Motor neuron (in vitro differentiated cells): ENCODE data around the gene DCHS1. TPM values are rescaled to one million over a fixed set of nuclear protein-coding genes. Genes with fewer than 3 reads are reported as not detected.

Experiments used
- ATAC-seq, 8 experiments: fragments of 200-7000 bp; cut with Tn5 transposase; replicated peaks in 6 of 8; 2 replicates each; pipeline ENCODE4 v1.8.0; 2021; ENCODE audit warnings: mild to moderate bottlenecking in 8 of 8, moderate library complexity in 8 of 8
- H3K27ac ChIP-seq, 2 donors: fragments of 250-450 bp; sonication (Bioruptor Pico); 2 replicates each; pipeline ENCODE4 v1.9.0; 2021; ENCODE audit warnings: antibody characterized with exemption in 2 of 2, mild to moderate bottlenecking in 2 of 2, moderate library complexity in 1 of 2
- H3K4me1 ChIP-seq, 2 donors: fragments of 250-450 bp; sonication (Bioruptor Pico); replicated peaks in 1 of 2; 2 replicates each; pipeline ENCODE4 v1.6.1; 2021; ENCODE audit warnings: antibody characterized with exemption in 2 of 2, mild to moderate bottlenecking in 2 of 2, moderate library complexity in 1 of 2
- H3K4me3 ChIP-seq, 5 donors: fragments of 250-450 bp; sonication (Bioruptor Pico); 2 replicates each; pipeline ENCODE4 v1.9.0; 2021; ENCODE audit warnings: antibody characterized with exemption in 5 of 5, mild to moderate bottlenecking in 5 of 5, moderate library complexity in 4 of 5
- WGBS, 10 experiments: fragments of 450-650 bp; shearing (Covaris generic); methylation state at CpG; one replicate each; pipeline ENCODE4 v1.0.0; 2022; 5-methylcytosine and 5-hydroxymethylcytosine counted together
- in situ Hi-C, 9 experiments: fragments of 400-800 bp; cut with MboI; loops; one replicate each; pipeline ENCODE4 v1.15.0; 2021; ENCODE audit warnings: low sequenced_read_pairs in 9 of 9, low pct_unique_long_range_greater_than_20kb in 2 of 9; ENCODE audit not compliant: unreplicated experiment in 9 of 9
- total RNA-seq, 8 experiments: library from RNA; unstranded; fragments of 300-600 nt; gene quantifications; 2 replicates each; pipeline versions ENCODE4 v1.2.3 to v1.2.4, GENCODE V29; 2022

The DCHS1 gene
- total RNA-seq, 8 experiments from 2014 or later, result 3.9 to 45.4 (median 24.3) TPM

DNA sequence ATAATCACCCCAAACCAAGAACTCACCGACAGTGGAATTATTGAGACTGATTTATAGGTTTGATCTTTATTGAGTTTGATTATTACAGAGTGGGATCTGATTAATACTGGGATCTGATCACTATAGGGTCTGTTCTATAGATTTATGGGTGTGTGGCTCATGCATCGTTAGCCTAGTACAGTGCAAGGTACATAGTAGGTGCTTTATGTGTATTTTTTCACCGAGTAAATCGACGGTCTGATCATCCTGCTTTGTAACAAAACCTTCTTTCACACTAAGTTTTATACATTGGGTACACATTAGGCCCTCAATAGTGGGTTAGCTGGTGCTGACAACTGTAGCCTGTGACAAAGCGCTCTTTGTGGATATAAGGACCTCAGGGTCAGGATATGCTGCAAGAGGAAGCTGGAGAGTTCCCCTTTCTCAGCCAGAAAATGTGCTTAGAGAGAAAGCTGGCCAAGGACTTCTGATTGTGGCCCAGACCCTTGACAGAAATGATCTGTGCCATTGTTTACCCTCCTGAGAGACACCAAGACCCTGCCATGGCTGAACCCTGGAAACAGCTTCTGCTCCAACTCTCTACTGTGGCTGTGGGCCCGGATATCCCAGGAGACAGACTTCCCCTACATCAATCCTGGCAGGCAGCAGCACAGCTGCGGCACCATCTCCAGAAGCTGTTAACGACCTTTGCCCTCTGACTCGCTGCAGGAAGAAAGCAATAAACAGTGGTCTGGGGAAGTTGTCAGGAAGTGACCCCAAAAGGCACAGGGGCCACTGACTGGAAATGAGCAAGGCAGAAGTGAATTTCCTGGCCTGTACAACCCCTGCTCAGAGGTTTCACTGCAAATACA, 20.3 kb downstream of the DCHS1 start:
- WGBS, 10 experiments, result 0 to 89% (median 60%) methylated on average over 1 to 9 of the region's 10 CpGs; no CpG with 5 or more reads in 2 of the 10 experiments
- peak in 5 of 8 experiments; percentile 80 to 91 (median 89) for ATAC-seq

DNA sequence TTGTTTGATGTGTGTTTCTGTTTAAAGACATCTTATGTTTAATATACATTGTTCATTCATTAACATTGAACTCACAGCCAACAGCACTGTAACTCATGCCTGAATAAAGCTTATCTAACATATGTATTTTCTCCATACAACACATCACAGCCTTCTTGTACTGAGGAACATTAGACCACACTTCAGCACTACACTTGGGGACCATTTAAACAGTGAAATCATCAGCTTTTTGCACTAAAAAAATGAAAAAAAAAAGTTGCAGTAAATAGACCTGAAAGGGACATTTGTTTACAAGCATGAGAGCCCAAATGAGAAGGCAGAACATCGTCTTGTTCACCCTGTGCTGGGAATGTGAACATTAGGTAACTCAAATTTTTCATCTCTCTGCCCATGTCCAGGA, 21.1 kb downstream of the DCHS1 start:
- in situ Hi-C loops, result no loop called here
- no peak overlapping the region for H3K27ac ChIP-seq
- H3K4me1 ChIP-seq, result peaks cover 22 to 35% of the 10 kb centered on the region in 2 donors
- 0 to 100% (median 83%) methylated on average over 1 of the region's 1 CpG; no CpG with 5 or more reads in 1 of the 10 experiments for WGBS, 10 experiments
- no peak for ATAC-seq
- no peak overlapping the region for H3K4me3 ChIP-seq

More for the DNA sequence above, 20.3 kb downstream of the DCHS1 start:
- in situ Hi-C loops, result no loop called here
- no peak overlapping the region for H3K4me3 ChIP-seq
- peaks cover 22 to 35% of the 10 kb centered on the region in 2 donors for H3K4me1 ChIP-seq
- peak overlapping the region; percentile 33 to 51 for H3K27ac ChIP-seq

DNA sequence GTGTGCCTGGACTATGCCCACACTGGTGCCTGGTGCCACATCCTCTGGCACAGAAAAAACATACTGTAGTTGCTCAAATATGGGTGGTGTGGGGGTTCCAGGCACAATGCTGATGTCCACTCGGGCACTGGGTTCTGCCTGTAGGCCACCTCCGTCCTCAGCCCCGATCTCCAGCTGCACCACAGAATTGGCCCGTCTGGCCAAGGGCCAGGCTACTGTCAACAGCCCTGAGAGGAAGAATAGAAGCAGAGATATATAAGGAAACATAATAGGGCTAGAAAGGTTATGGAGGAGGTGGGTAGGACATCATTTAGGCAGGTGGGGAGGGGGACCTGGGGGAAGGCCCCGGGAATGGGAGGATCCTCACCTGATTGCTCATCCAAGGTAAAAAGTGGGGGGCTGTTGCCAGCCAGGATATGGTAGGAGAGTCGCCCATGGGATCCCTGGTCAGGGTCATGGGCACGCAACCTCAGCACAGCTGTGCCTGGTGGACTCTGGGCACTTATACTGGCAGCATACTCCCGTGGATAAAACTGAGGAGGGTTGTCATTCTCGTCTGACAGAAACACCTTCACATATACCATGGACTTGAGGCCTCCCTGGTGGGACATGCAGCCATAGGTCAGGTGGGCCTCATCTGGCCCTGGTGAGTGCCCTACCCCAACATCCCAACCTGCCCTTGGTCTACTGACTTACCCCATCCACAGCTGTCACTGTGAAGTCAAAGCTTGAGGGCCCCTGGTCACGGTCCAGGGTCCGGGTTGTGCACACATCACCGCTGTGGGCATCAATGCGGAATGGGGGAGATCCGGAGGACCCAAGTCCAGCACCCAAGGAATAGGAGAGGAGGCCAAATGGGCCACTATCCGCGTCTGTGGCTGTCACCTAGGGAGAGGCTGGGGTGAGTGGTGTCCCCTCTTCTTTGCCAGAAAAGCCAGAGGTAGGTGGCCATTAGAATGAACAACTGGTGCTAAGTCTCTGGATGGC, 21.9 kb downstream of the DCHS1 start:
- no peak overlapping the region for H3K4me3 ChIP-seq
- in situ Hi-C loops, result no loop called here
- WGBS, 10 experiments, result 80 to 100% (median 95%) methylated on average over 1 to 7 of the region's 16 CpGs; no CpG with 5 or more reads in 2 of the 10 experiments
- ATAC-seq, result no peak
- no peak overlapping the region for H3K27ac ChIP-seq
- peaks cover 22 to 30% of the 10 kb centered on the region in 2 donors for H3K4me1 ChIP-seq

DNA sequence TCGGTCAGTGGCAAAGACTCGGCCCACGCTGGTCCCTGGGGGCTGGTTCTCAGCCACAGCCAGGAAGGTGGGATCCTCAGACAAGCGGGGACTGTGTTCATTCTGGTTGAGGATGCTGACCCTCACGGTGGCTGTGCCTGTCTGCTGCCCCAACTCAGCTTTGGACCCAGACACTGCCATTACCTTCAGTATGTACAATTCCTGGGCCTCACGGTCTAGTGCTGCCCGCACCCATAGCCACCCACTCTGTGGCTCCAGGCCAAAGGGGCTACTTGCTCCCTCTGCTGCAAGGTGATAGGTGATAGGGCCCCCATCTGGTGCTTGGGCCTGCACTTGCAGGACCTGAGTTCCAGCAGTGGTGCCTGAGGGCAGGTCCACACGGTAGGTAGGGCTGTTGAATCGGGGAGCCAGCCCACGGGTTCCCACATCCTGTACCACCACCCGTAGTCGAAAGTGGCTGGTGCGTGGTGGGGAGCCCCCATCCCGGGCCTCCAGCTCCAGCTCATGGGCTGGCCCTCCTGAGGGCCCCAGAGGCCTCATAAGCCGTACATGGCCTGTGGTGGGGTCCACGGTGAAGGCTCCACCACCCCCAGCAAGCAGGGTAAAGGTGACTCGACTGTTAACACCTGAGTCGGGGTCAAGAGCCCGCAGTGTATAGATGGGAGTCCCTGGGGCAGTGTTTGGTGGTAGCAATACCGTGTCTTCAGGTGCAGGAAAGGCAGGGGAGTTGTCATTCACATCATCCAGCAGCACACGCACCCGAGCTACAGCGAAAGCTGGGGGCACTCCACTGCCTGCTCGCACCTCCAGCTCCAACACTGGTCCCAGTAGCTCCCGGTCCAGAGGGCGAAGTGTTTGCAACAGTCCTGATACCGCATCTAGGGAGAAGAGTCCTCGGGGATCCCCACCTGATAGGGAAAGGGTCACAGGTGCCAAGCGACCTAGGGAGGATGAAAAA, 23.2 kb downstream of the DCHS1 start:
- in situ Hi-C loops, result no loop called here
- Histone ChIP-seq H3K27ac (no peak overlapping the region), H3K4me3 (no peak overlapping the region), H3K4me1 (peaks cover 18 to 26% of the 10 kb centered on the region in 2 donors)
- 60 to 93% (median 87%) methylated on average over 1 to 11 of the region's 29 CpGs; no CpG with 5 or more reads in 2 of the 10 experiments for WGBS, 10 experiments
- no peak for ATAC-seq

DNA sequence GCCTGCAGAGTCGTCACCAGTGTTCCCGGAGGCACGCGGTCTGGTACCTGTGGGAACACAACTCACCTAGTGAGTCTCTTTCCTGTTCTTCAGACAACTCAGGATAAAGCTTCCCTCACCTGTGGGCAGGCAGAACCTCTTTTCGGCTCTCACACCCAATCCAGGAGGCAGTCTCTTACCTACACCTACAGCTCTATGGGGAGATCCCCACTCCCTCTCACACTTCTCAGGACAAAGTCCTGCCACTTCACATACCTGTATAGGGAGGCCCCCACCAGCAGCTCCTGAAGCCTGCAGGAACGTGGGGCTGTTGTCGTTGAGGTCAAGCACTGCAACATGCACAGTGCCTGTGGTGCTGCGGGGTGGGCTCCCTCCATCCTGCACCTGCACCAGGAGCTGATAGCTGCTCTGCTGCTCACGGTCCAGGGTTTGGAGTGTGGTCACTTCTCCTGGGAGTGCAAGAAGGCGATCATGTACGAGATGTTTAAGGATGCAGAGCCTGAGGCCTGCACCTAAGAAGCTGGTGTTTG, 24.2 kb downstream of the DCHS1 start:
- 89 to 100% (median 100%) methylated on average over 1 to 4 of the region's 11 CpGs; no CpG with 5 or more reads in 5 of the 10 experiments for WGBS, 10 experiments
- ATAC-seq, result no peak
- H3K27ac ChIP-seq, result no peak overlapping the region
- no peak overlapping the region for H3K4me3 ChIP-seq
- peaks cover 16 to 19% of the 10 kb centered on the region in 2 donors for H3K4me1 ChIP-seq
- in situ Hi-C loops, result no loop called here

DNA sequence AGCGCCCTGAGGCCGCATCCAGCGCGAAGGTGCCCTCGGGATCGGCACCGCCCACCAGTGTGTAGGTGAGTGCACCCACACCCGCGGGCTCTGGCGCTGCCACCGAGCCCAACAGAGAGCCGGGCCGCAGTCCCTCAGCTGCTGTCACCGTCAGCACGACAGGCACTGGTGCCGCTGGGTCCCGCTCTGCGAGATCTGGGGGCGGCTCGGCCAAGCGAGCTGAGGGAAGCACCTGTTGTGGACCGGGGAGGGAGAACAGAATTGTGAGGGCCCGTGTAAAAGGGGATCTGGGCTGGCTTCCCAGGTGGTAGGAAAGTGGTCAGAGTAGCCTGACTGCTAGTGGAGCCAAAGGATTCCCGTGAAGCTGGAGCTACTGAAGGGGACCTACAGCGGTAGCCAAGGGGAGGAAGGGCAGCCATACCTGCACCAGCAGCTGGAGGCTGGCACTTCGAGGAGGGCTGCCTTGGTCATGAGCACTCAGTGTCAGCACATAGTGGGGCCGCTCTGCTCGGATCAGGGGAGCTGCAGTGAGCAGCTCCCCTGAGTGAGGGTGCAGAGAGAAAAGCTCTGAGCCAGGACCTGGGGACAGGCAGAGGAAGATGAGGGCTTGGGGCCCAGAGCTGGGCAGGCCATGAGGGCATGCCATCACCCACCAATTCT, 24.8 kb downstream of the DCHS1 start:
- 60 to 100% (median 99%) methylated on average over 1 to 22 of the region's 28 CpGs; no CpG with 5 or more reads in 3 of the 10 experiments for WGBS, 10 experiments
- Histone ChIP-seq H3K4me3 (no peak overlapping the region), H3K27ac (no peak overlapping the region), H3K4me1 (peaks cover 9 to 12% of the 10 kb centered on the region in 2 donors)
- ATAC-seq, result no peak
- in situ Hi-C loops, result no loop called here

DNA sequence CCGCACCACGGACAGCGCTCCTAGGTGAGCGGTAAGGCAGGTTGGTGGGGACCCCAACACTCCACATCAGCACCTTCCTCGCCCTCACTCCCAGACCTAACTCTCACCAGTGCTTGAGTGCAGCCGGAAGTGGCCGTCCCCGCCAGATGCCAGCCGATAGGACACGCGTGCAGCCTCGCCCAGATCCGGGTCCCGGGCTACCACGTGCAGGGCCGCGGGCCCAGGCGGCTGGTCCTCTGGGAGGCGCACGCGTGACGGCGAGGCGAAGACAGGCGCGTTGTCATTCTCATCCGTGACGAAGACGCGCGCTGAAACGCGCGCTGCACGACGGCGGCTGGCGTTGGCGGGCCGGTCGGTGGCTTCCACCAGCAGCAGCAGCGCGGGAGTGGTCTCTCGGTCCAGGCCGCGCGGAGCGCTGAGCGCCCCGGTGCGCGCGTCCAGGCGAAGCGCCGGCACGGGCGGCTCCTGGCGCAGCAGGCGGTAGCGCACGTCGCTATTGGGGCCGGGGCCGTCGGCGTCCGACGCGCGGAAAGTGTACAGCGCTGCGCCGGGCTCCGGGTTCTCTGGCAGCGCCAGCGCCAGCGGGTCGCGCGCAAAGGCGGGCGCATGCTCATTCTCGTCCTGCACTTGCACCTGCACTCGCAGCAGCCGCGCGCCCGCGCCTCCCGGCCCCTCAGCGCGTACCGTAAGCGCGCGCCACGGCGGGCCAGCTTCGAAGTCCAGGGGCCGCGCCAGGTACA, 25.5 kb downstream of the DCHS1 start:
- ATAC-seq, result no peak
- Histone ChIP-seq H3K27ac (no peak overlapping the region), H3K4me1 (peaks cover 3 to 5% of the 10 kb centered on the region in 2 donors), H3K4me3 (no peak overlapping the region)
- in situ Hi-C loops, result no loop called here
- WGBS, 10 experiments, result 76 to 99% (median 94%) methylated on average over 9 to 26 of the region's 102 CpGs; no CpG with 5 or more reads in 3 of the 10 experiments

DNA sequence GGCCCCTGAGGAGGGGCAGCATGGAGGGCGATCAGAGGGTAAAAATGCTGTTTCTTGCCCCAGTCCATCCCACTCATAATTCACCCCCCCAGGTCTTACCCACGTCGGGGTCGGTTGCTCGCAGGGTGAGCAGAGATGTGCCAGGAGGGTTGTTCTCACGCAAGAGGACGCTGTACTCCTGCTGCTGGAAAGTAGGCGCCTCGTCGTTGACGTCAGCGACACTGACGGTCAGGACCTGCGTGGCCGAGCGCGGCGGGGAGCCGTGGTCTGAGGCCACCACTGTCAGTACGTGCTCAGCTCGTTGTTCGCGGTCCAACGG, 26.1 kb downstream of the DCHS1 start:
- WGBS, 10 experiments, result 73 to 90% (median 80%) methylated on average over 1 to 3 of the region's 24 CpGs; no CpG with 5 or more reads in 7 of the 10 experiments

DNA sequence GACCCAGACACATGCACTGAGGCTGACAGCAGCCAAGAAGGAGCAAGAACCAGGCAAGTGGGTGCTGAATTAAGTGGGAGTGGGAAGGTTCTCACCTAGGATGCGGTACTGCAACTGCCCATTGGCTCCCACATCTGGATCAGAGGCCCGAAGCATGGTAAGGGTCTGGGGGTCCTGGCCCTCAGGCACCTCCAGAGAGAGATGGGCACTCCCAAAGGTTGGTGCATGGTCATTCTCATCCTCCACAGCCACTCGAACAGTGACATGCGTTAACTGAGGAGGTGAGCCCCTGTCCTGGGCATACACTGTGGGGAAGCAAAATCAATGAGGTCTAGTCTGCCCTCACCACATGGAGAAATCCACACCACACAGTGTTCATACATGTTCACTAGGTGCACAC, 27.1 kb downstream of the DCHS1 start:
- Histone ChIP-seq H3K4me1 (no peaks in the 10 kb centered on the region), H3K27ac (no peak overlapping the region), H3K4me3 (no peak overlapping the region)
- 100% methylated on average over 1 of the region's 4 CpGs; no CpG with 5 or more reads in 6 of the 10 experiments for WGBS, 10 experiments
- no peak for ATAC-seq
- in situ Hi-C loops, result no loop called here

More for the DNA sequence above, 26.1 kb downstream of the DCHS1 start:
- ATAC-seq, result no peak
- Histone ChIP-seq H3K4me3 (no peak overlapping the region), H3K27ac (no peak overlapping the region), H3K4me1 (peaks cover 0 to 1% of the 10 kb centered on the region in 2 donors)
- in situ Hi-C loops, result no loop called here

DNA sequence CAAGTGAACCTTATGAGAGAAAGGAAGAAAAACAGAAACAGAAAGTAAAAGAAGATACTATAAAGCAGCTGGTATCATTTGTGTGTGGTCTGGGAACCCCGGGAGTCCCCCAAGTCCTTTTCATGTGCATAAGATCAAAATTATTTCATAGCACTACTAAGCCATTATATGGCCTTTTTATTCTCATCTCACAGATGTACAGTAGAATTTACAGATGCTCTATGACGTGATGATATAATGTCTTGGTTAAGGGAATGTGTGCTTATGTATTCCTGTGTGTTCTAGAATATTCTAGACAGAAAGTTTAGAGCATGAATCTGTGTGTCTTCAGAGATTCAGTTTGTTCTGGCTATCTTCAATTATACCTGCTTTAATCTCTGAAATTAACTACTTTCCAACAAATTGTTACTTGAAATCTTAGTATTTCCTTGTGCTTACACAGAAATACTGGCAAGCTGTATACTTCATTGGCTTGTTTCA, 27.8 kb downstream of the DCHS1 start:
- Histone ChIP-seq H3K4me3 (no peak overlapping the region), H3K4me1 (no peaks in the 10 kb centered on the region), H3K27ac (no peak overlapping the region)
- WGBS, 10 experiments, result 40 to 94% (median 86%) methylated on average over 1 to 2 of the region's 2 CpGs; no CpG with 5 or more reads in 1 of the 10 experiments
- no peak for ATAC-seq
- in situ Hi-C loops, result no loop called here
